HG03108 (cell line): Measurements from ENCODE around the gene PRDM16.

ENCODE experiments used
- ATAC-seq: cut with Tn5 transposase; IDR thresholded peaks from one replicate; pipeline ENCODE4 v1.9.1; 2021; ENCODE audit warnings: moderate library complexity; ENCODE audit not compliant: unreplicated experiment

PRDM16 gene

DNA sequence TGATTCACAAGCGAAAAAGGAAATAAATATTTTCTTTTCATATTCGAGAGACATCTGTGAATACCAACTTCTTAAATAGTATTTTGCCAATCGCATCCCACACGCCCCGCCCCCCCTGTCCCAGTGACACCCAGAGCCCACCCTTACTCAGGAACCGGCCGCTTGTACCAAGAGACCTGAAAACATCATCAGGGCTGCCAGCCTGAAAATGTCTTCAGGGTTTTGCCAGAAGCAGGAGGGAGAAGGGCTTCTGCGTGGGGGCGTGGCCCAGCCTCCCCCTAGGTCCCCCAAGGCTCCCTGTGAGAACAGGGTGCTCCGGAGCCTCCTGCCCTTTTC lies 126.4 kb downstream of the PRDM16 start:
- ATAC-seq, result no peak

DNA sequence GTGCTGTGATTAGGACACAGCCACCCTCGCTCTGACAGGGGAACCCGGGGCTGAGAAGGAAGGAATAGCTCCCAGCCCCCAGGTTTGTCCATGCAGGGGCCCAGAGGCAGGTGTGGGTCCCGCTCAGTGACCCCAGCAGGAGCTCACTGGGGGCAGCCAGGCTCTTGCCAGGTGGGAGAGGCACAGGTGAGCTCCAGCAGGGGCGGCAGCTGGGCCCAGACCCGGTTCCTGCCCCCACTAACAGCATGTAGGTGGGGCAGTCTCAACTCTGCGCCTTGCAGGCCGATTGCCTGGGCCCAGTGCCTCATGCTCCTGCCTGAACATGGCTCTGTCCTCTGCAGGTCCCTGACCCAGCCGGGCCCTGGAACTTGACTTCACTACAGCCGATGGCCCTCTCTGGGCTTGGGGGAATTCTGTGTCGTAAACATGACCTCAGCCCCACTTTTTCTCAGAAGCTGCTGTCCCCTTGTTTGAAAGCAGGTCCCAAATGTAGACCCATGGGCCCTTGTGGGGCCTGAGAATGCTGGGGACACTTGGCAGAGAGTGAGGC lies 127.0 kb downstream of the PRDM16 start:
- ATAC-seq, result no peak

DNA sequence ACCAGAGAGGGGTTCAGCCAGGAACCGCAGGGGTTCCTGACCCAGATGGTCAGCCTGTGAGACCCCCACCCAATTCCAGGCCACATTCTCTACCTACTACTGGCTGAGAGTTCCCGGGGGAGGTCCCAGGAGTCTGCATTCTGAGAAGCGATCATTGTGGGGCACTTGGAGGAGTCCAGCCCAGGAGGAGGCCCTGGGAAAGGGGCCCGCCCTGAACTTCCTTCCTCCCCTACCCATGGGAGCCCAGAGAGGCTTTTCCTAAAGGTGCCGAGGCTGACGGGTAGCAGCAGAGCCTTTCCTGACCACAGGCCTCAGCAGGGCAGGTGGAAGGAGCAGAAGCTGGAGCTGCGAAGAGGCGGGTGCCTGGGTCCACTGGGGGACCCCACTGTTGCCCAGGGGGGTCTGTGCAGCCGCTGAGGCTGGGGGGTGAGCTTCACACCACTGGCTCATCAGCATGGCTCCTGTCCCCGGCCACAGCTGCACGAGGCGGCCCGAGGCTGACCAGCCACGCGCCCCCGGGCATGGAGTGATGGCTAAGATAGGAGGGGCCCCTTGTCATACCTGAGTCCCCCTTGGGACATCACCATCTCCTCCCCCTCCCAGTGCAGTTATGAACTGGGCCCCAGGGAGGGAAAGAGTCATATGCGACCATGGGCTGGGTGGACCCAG lies 127.7 kb downstream of the PRDM16 start:
- no peak for ATAC-seq

DNA sequence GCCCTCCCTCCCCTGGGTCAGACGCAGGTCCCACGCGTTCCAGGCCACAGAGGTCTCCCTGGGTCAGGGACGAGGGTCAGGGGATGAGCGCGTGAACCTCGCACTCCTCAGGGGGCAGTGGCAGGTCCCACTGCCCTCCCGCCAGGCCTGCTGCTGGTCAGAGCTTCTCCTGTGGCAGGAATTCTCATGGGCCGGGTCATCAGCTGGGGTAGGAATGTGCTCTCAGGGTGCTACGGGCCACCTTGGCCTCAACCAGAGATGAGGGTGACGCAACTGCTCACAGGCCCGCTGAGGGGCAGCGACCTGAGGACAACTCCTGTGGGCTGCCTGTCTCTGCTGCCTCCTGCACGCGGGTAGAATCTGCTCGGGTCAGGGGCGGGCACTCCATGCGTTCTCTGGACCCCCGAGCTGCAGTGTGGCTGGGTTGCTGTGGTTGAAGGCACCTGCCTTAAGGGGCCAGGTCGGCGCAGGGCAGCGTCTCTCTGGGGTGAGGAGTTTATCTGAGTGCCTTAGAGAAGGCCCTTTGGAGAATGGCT lies 128.8 kb downstream of the PRDM16 start:
- ATAC-seq, result no peak

DNA sequence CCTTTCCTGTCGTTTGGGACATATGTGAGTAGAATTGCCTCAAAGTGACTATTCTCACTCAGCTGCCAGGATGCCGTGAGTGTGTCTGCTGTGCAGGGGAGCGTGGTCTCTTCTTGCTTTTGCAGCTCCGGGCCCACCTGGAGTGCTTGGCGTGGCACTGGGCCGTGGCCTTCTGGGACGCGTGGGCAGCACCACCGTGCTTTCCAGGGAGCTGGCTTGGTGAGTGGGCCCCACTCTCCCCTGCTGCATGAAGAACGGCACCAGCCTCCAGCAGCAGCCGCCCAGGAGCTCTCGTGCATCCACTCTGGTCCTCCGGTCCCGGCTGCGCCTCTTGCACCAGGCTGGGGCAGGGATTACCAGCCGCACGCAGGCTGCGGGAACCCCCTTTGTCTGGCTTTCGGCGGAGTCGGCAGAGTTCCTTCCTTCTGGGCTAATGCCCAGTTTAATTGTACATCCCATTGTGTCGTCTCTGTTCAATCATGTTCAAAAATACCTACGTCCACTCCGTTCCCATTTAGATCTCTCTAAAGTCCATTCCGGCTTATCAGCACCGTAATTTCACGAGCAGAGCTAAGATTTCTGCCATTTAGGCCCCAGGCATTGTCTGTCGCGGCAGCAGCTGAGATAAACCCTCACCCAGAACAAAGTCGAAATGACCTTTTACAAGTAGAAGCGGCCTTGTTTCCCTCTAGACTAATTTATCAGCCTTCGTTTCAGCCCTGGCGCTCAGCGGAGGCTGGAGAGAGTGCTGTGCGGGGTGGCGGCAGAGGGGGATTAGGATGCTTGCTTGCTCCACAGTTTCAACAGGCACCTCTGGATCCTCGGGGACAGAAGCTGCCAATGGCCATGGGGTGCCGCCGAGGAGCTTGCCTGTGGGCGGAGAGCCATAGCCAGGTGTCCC lies 129.6 kb downstream of the PRDM16 start:
- no peak for ATAC-seq

DNA sequence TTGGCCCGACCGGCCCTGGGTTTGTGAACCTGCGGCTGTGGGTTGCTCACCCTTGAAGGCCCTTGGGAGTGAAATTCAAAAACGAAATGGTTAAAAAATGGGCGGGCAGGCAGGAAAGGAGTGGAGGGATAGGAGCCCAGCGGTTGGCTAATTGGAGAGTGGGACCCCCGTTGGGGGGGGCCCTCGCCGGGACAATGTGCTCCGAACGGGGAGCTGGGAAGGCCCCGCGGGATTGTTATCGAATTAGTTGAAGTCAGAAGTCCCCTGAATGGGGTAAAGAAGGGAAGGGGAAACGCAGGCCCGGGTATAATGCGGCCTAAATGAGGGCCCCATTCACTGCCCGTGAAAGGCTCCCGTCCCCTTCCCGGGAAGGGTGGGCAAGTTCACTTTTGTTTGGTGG lies 135.7 kb downstream of the PRDM16 start:
- no peak for ATAC-seq

DNA sequence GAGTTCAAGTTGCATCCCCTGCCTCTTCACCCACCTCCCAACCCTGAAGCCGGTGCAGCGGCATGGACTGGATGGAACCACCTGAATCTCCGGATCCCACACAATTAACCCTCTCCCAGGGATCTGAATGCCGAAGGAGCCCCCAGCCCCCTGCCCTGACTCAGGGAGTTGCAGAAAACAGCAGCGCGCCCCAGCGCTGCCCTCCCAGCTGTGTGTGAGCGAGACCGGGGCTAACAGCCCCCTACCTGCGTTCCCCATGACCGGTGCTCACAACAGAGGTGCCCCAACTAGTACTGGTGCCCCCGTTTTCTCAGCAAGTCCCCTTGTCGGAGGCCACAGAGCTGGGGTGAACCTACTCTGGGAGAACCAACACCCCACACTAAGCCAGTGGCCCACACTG lies 136.8 kb downstream of the PRDM16 start:
- no peak for ATAC-seq

DNA sequence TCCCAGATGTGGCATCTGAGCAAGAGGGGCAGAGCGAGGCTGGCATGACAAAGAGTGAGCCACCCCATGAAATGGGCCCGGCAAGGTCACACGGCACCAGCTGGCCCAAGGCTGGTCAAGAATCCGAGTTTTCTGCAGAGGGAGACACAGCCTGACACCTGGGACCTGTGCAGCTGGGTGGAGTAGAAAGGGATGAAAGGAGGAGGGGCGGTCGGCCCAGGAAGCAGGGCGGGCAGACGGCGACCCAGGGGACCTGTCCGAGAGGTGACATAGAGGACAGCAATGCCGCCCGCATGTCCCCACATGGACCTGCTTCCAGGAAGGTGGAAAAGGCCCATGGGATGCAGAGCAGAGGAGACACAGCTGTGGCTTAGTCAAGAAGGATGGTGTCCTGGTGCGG lies 137.7 kb downstream of the PRDM16 start:
- no peak for ATAC-seq

DNA sequence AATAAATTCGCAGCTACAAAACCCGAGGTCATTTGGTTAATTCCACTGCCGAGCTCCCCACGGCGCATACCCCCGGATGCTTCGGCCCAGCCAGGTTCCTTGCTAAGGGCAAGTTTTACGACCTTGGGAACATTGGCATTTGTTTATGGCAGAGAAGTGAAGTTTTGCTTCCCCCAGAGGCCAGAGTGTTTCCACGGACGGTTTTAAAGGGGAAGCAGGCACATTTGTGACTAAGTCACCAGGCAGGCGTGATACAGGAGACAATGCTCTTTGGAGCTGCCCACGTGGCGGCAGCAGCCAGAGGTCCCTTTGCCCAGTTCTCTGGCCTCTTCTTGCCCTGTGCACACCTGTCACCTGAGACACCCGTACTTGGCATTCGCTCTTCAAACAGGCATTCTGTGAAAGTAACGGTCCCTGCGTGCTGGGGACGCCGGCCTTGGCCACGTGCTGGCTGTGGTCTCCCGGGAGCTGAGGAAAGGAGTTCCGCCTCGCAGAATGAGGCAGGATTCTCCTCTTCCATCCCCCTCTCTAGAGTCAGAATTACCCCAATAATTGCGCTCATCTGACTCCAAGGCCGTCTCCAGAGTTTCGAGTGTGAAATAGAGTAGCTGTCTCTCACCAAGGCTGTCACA lies 138.3 kb downstream of the PRDM16 start:
- ATAC-seq, result no peak

DNA sequence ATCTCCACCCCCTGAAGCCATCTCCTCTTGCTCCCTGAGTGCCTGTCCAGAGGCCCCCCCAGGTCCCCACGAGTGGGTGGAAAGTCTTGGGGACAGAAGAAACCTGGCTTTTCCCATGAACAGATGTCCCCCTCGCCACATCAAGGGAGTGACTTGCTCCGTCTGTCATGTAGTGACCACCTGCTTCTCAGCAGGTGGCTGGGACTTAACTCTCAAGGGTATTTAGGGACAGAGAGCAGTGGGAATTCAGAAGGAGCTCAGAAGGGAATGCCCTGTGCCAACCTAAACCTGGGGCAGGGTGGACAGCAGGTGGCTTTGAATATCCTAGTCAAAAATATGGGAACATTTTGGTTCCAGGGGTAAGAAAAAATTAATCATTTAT lies 139.8 kb downstream of the PRDM16 start:
- ATAC-seq, result no peak

DNA sequence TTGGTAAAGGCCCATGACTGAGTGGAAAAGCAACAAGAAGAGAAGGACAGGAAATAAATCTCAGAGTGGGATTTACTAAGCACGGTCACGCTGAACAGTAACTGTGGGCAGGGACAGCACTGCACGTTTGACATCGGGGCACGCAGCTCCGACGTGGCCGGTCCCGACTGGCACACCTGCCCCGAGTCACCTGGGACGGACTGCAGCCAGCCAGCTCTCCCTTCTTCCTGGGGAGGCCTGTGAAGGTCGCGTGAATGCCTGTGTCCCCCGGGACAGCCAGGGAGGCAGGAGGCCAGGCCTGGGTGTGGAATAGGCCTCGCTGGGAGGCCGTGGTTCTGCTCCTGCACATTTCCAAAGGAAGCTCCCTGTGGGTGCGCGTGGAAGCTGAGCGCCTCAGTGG lies 140.2 kb downstream of the PRDM16 start:
- no peak for ATAC-seq

DNA sequence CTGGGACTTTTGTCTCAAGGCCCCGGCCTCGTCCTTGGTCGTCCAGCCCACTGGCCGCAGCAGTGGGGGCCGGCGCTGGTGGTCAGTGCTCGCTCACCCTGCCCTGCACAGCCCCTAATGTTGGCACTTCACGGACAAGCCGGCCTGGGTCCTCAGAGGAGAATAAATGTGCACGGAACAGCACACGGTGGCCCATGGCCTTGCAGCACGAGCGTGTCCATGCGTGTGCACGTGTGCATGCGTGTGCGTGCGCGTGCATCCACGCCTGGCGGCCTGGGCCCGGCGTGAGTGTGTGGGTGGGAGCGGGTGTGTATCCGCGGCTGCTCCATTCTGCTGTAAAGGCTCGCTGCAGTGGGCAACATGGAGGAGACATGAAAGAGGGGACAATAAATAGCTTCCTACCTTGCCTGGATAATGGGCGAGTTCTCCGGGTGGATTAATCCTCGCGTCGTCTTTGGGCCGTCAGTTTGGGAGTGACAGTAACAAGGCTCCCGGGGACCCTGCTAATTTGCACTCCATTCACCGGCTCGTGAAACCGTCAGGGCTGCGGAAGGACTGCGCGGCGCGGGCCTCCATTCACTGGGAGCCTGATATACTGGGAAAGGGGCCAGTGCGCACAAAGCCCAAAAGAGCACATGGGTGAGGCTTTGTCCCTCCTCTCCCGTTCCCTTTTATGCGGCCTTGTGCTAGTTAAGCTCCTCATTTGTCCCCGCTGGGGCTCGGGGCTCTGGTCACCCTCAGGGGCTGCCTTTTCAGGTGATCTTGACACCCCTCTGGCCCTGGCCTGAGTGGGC lies 142.8 kb downstream of the PRDM16 start:
- no peak for ATAC-seq

DNA sequence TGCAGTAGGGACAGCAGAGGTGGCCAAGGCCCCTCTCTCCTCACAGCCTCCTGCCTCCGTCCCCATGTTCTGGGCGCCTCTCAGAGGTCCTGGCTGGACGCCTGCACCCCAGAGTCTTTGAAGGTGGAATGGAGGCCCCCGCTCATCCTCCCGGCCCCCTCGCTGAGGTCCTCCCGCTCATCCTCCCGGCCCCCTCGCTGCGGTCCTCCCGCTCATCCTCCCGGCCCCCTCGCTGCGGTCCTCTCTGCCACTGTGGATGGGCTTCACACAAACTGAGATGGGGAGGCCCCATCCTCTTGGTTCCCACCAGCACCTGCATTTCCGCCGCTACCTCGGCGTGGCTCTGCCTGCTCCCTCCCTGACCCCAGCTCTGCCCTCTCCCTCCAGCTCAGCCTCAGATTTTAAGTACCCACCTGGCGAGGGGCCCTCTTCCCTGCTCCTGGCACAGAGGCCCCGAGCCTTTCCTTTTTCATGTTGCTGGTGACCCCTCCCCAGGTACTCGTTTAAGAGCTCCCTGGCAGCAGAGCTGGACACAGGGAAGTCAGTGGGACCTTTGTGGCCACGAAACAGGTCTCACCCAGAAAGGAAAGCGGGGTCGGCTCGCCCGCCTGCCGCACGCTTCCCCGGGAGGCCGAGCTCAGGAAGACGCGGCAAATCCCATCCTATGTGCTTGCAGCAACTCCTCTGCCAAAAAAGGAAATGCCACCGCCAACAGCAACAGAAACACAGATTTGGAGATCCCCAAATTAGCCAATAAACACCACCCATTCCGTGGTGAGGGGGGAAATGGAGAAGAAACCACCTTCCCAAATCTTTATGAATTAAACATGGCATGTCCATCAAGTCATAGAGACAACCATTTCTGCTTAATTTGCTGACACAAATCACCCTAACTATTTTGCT lies 143.7 kb downstream of the PRDM16 start:
- no peak for ATAC-seq

DNA sequence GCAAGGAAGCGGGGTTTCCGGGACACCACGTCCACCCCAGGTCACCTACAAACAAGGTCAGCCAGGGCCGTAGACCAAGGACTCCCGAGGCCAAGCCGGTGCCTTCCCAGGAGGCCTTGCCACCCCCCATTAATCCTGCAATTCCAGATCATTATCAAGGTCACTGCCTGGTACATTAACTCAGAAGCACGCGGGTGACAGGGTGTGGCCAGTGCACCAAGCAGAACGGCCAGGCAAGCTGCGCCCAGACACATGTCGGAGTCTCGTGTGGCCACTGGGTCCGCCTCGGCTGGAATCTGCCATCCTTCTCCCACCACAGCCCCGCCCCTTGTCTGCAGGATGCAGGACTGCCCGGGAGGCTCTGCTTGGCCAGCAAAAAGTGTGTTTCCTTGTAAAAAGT lies 144.7 kb downstream of the PRDM16 start:
- no peak for ATAC-seq

DNA sequence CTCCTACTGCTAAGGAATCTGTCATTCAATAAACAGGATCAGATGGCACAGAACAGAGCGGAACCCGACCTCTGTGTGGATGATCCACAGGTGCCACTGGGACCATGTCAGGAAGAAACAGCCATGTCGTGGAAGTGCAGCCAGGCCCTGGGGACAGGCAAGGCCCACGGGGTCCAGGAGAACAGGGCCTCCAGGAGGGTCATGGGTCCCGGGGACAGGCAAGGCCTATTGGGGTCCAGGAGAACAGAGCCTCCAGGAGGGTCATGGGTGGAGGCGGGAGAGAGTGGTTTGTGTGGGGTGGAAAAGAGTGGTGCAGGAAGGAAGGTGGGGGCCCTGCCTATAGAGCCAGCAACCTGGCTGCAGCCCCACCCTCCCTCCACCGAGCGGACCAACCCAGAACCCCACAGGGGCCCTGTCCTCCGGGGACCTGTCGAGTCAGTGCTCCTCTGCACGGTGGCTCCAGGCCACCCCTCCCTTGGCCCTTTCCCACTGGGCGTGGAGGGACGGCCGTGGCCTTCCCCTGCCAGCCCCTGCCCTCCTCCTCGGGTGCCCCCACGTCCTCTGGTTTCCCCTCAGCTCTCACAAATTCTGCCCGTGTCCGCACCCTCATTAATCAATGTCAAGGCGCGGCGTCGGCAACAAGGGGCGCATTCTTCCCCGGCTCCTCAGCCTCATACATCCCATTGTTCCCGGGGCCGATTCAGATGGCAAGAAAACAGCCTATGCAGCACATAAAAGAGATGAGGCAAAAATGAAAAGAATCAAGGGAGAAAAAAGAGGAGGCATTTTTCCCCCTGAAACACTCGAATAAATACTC lies 146.4 kb downstream of the PRDM16 start:
- ATAC-seq, result no peak

DNA sequence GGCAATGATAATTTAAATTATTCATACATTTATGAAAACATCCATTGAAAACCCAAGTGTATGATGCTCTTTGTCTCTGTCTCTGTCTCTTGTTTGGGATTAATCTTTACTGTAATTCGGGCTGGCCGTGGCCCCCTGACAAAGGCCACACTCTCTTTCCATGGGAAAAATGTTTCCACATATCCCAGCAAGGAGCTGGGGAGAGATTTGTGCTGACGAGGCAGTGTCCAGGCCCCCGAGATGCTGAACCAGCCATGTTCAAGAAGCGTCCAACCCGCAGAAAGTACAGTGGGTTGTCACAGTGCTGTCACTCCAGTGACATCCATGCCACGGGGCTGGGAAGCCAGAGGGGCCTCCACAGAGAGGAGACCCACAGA lies 147.0 kb downstream of the PRDM16 start:
- ATAC-seq, result no peak

DNA sequence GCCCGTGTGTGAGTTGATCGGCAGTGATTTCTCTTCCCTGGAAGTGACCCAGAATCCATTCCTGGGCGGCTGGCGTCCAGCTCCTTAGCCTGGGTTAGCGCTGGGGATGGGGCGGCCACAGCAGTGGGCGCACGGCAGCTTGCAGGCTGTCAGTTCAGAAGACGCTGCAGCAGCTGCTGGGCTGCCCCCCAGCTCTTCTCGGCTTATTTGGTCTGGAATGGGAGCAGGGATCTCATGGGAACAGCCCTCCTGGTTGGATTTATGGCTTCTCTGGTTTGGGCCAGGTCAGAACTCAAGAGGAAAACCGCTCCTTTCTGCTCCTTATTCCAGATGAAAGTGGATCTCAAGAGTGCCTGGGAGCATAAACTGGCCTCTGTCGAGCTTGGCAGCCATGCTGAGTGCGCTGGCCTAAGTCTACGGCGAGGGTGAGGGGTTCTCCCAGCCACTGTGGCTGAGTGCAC lies 148.2 kb downstream of the PRDM16 start:
- ATAC-seq, result no peak

DNA sequence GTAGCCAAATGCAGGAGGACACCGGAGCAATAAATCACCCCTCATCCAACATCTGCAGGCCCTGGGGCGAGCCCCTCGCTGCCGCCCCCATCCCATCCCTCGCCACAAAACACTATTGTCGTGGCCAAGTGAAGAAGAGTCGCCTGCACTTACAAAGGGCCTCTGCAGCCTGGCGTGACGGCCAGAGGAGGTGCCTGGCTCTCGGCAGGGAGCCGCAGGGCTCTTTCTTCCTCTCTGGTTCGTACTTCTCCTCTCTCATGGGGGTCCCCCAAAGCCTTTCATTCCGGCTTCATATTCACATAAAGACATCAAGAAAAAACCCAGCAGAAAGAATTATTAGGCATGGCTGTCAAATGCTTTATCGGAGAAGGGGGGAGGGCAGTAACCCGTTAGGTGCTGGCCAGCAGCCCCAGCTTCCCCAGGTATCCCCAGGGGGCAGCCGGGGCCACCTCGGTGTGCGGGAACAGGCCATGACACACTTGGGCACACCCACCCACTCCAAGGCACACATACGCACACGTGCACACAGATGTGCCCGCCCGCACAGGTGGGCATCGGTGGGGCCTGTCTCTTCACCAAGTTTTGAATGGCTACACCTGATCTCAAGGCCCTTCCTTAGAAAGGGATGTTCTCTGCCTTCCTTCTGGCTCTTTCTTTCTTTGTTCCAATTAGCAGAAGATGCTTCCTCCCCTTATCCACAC lies 149.1 kb downstream of the PRDM16 start:
- no peak for ATAC-seq
